NCI-H2029 (cell line): Measurements from ENCODE around the gene MTERF4.

Source experiments
- DNase-seq: peaks from one replicate; lab custom pipeline; 2025; lab: John Stamatoyannopoulos, UW

The MTERF4 gene

GRCh38 chr2:241088376-241088775 lies 13.7 kb downstream of the MTERF4 start:
- no peak for DNase-seq

GRCh38 chr2:241087420-241088268 lies 14.4 kb downstream of the MTERF4 start:
- no peak for DNase-seq

DNA sequence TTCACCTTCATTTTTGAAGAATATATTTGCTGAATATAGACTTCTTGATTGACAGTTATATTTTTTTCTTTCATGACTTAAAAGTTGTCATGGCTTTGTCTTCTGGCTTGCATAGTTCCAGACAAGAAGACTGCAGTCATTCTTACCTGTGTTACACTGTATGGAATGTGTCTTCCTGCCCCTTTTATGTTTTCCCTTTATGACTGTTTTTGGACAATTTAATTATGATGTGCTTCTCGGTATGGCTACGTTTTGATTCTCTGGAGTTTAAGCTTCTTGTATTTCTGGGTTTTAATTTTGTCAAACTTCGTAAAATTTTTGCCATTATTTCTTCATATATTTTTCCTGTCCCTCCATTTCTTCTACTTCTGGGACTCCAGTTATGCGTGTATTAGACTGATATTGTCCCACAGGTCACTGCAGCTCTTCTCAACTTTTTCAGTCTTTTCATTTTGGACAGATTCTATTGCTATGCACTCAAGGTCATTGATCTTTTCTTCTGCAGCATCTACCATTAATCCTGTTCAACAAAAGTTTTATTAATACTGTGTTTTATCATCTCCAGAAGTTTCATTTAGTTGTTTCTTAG lies 17.1 kb downstream of the MTERF4 start:
- DNase-seq = no peak

DNA sequence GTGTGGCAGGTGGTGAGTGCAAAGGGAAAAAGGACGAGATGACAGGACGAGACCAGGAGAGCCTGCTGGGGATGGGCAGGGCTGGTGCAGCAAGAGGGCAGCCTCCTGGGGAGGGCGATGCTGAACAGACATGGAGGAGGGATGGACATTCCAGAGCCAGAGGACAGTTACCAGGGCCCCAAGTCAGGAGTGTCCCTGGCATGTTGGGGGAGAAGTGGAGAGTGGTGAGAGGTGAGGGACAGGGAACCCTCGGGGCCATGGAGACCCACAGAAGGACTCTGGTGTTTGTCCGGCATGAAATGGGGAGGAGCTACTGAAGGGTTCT lies 19.0 kb downstream of the MTERF4 start:
- DNase-seq = no peak

- DNase-seq = no peak
These were observed 19.6 kb downstream of the MTERF4 start for GRCh38 chr2:241082341-241083090.

DNA sequence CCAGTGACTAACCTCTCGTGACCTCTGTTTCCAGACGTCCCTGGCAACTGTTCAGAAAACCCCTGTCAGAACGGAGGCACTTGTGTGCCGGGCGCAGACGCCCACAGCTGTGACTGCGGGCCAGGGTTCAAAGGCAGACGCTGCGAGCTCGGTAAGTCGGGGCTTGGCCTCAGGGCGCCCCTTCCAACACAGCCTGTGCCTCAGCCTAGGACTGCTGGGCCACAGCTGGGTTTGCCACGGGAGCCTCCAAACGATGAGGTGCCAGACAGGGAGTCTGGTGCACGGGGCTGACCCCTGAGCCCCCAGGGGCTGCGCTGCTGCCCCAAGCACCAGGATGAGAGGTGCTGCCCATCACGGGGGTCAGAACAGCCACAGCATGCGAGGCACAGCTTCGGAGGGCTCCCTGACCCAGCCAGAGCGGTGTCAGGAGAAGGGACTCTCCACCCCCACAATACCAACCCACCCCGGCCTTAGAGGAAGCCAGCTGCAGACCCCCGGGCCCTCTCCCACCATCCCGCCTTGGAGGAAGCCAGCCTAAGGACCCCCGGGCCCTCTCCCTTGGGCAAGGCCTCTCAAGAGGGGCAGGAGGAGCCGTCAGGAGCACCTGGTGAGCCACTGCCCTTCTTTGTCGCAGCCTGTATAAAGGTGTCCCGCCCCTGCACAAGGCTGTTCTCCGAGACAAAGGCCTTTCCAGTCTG lies 20.3 kb downstream of the MTERF4 start:
- no peak for DNase-seq

DNA sequence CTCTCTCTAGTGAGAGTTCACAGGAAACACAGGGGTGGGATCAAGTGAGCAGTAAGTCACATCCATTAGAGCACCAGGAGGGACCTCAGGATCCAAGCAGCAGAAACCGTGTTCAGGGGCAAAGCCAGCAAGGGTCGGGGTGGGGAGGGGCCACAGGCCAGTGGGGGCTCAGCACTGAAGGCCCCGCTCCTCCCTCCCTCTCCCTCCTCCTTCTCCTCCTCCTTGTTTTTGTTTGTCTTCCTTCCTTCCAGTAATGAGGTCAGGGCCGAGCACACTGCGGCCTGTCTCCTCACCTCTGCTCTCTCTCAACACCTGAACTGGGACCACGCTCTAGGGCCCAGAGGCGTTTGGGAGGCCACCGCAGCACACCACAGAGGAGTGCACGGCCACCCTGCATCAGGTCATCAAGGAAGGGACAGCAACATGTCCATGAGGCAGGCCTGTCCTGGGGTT lies 20.9 kb downstream of the MTERF4 start:
- DNase-seq = no peak

DNA sequence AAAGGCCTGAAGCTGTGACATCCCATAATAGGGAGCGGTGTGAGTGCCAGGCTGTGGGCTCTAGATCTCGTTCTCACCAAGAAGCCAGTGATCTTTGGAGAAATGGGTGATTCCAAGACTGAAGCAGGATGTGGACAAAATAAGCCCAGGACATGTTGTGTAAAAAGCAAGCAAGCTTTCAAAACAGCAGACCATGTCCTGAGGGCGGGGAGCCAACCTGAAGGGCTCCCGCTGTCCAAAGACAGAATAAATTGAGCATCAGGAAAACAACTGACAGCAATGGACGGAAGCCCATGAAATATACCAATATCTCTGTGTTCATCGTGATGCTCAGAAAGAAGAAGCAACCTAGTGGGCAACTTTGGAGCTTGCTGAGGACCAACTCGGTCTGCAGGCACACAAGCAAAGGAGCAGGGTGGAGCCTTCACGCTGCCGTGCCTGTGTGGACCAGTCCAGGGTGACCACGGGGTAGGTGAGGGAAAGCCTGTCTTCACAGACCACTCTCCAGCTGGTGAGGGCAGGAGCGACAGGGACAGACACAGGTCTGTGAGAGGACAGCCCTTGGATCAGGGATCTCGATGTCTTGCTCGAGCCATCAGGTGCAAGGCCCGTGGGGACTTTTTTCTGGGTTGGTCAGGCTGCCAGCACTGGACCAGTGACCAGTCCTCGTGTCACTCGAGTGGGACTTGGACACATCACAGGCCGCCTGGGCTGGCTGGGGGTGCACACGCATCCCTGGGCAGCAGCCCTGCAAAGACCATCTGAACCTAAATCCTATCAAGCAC lies 21.5 kb downstream of the MTERF4 start:
- DNase-seq = no peak

DNA sequence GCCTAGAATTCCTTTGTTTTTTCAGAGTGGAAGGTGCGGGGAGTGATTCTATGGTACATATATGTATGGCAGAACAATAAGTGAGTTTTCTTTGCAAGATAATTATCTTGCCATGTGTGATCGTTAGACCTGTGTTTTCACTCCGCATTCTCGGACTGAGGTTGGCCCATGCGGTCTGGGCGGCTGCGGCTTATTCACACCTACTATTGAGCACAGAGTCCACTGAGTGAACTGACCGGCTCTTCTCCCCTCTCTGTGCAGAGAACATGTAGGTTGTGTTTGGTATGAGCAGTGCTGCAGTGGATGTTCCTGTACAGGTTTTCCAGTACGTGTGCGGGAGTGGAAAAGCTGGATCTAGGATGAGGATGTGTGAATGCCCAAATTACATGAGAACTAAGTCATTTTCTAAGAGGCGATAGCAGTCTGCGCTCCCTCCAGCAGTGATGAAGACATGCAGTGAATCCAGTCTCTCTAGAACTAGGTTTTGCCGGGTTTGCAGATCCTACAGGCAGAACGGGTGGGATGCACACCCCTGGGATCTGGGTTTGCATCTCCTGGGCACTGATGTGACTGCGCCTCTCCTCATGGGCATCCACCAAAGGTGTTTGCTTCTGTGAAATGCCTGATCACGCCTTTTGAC lies 27.1 kb downstream of the MTERF4 start:
- no peak for DNase-seq

DNA sequence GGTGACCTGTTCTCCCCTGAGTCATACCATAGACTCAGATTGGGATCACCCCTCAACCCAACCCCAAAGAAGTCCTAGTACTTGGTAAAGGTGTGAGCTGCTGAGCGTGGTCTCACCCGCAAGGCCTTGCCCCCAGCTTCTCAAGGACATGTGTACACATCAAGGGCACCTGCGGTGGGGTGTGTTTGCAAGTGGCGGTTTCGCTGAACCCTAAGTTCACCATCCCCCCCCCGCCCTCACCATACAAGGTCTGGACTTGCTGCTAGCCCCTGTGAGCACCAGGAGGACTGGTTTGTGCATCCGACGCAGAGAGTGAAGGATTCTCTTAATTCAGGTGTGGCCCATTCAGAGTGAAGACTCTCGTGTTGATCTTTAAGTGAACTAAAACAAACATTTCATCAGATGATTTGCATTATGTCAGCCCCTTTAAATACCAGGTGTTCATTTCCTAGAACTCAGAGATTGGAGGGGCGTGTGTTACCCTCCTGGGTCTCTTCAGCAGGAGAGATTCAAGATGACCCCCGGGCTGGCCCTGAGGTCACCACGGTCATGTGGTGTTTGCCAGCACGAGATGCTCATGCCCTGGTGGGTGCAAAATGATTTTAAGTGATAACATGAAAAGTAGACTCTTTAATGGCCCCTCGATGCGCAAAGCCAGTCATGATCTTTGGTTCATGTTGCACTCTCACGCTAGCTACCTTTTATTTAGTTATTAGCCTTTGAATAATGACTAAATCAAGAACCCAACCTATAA lies 27.8 kb downstream of the MTERF4 start:
- DNase-seq = no peak

GRCh38 chr2:241073166-241074064 lies 28.7 kb downstream of the MTERF4 start:
- DNase-seq = no peak

DNA sequence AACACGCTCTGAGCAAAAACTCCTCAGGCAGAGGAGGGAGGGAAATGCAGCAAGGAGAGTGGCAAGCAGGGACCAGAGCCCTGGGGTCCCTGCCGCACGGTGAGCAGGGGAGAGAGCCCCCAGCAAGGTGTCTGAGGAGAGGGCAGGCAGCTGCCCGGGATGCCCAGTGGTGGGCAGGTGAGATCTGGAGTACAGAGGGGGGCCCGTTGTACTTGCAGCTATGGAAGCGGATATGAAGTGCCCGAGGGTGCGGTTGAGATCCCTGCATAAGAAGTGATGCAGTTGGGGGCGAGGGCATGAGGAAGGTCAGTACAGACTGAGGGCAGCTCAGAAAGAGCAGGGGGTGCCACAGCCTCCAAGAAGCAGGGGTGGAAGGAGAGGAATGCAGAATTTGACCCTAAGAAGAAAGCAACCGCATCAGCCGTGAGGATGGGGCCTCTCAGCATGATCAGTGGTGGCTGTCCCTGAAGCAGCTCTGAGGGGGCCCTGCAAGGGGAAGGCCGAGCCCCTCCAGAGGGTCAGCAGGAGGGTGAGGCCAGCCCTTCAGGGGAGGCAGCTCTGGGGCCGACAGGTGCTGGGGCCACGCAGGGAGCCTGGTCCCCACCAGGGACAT lies 29.4 kb downstream of the MTERF4 start:
- DNase-seq = no peak

- no peak for DNase-seq
These were observed 29.9 kb downstream of the MTERF4 start for GRCh38 chr2:241072151-241072550.

- no peak for DNase-seq
These were observed 30.4 kb downstream of the MTERF4 start for GRCh38 chr2:241071677-241072111.

DNA sequence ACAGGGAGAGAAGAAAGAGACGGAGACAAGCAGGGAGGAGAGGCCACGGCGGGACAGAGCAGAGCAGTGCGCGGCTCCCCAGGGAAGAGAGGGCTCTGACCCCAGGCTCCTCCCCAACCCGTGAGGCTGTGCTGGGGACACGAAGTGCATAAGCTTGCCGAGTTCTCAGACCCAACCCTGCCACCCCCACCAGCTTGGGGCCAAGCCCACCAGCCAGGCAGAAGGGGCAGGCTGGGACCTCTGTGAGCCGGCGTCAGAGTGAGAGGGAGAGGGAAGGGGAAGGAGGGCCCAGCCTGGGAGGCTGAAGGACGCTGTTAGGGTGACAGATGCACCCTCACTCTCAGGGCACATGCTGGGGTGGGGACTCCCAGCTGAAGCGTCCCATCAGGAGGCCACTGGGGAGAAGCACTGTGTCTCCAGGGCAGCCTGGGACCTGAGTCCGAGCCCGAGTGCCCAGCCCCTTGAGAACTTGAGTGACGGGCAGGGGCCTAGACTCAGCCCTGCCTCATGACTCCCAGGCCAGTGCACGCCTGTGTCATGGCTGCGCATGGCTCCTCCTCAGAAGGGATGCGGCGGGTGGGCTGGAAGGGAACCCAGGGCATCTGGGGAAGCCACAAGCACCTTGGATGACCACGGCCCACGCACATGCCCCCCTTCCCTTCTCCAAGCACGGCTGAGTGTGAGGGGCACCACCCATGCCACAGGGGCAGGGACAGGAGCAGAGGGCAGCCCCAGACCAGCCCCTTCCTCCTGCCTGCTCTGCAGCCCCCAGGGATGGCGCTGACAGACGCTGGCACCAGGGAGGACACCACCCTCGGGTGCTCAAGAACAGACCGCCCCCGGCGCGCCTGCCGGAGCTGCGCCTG lies 31.0 kb downstream of the MTERF4 start:
- no peak for DNase-seq

GRCh38 chr2:241070361-241070760 lies 31.7 kb downstream of the MTERF4 start:
- DNase-seq = no peak

DNA sequence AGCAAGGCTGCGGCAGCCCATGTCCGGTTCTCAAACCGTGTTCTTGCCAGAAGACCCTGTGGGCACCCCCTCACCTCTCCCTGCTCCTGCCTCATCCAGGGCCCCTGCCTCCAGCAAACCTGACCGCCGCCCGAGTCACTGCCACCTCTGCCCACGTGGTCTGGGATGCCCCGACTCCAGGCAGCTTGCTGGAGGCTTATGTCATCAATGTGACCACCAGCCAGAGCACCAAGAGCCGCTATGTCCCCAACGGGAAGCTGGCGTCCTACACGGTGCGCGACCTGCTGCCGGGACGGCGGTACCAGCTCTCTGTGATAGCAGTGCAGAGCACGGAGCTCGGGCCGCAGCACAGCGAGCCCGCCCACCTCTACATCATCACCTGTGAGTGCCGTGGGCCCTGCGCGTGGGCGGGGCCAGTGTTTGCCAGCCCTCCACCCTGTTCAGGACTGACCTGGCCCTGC lies 32.2 kb downstream of the MTERF4 start:
- DNase-seq = no peak
